HepG2 (cell line): Measurements from ENCODE around the gene IQCE. TPM values are rescaled to one million over a fixed set of nuclear protein-coding genes. Genes with fewer than 3 reads are reported as not detected.
A peak's percentile ranks its signal among the peaks of the same experiment; 100 is the strongest.

Source experiments
- AGO2 ChIP-seq: fragments of 200-400 bp; formaldehyde crosslinking; optimal IDR thresholded peaks from 2 replicates; pipeline ENCODE3; 2017; ENCODE audit warnings: mild to moderate bottlenecking, low read depth, low read length, moderate library complexity
- CEBPG ChIP-seq: IDR thresholded peaks from 2 replicates; pipeline ENCODE4 v1.6.1; 2016
- CENPX ChIP-seq: sonication (generic); formaldehyde crosslinking; IDR thresholded peaks from 2 replicates; pipeline ENCODE4 v1.9.0; 2021; ENCODE audit warnings: mild to moderate bottlenecking, missing genetic modification reagents, moderate library complexity
- ELF1 ChIP-seq: sonication (generic); formaldehyde crosslinking; IDR thresholded peaks from 2 replicates; pipeline ENCODE4 v1.4.0; 2020; ENCODE audit warnings: missing genetic modification reagents
- FOXA1 ChIP-seq, 2 experiments: fragments of 450-650 bp in 1 of 2; sonication (generic) in 1 of 2; formaldehyde crosslinking in 1 of 2; IDR thresholded peaks; 2 replicates each; pipeline versions ENCODE4 v1.4.0 to v1.6.1; 2016 to 2020; ENCODE audit warnings: missing genetic modification reagents in 1 of 2
- HMG20B ChIP-seq: conservative IDR thresholded peaks from 2 replicates; pipeline ENCODE4 v1.6.1; 2016; ENCODE audit warnings: missing genetic modification reagents, missing compliant biosample characterization
- IKZF4 ChIP-seq: sonication (generic); formaldehyde crosslinking; IDR thresholded peaks from 2 replicates; pipeline ENCODE4 v1.5.1; 2020; ENCODE audit warnings: borderline replicate concordance, mild to moderate bottlenecking, low read depth, missing genetic modification reagents; ENCODE audit errors: not compliant biosample characterization
- ISL2 ChIP-seq: sonication (generic); formaldehyde crosslinking; IDR thresholded peaks from 2 replicates; pipeline ENCODE4 v1.5.0; 2020; ENCODE audit warnings: missing genetic modification reagents
- KDM1A ChIP-seq: IDR thresholded peaks from 2 replicates; pipeline ENCODE4 v1.6.1; 2016; ENCODE audit warnings: missing compliant biosample characterization
- NFYC ChIP-seq: IDR thresholded peaks from 2 replicates; pipeline ENCODE4 v1.6.1; 2016; ENCODE audit warnings: missing genetic modification reagents, missing compliant biosample characterization
- PAWR ChIP-seq: sonication (generic); formaldehyde crosslinking; IDR thresholded peaks from 2 replicates; pipeline ENCODE4 v1.4.0; 2020; ENCODE audit warnings: missing genetic modification reagents, mild to moderate bottlenecking, borderline replicate concordance
- PHB2 ChIP-seq: fragments of 450-650 bp; IDR thresholded peaks from 2 replicates; pipeline ENCODE4 v1.6.1; 2018; ENCODE audit not compliant: partially characterized antibody
- REL ChIP-seq: sonication (generic); formaldehyde crosslinking; conservative IDR thresholded peaks from 2 replicates; pipeline ENCODE4 v1.8.0; 2022; ENCODE audit warnings: mild to moderate bottlenecking, missing genetic modification reagents, moderate library complexity
- SMAD3 ChIP-seq: sonication (generic); formaldehyde crosslinking; IDR thresholded peaks from 2 replicates; pipeline ENCODE4 v1.4.0; 2020; ENCODE audit warnings: missing genetic modification reagents
- ZBTB7B ChIP-seq: sonication (generic); formaldehyde crosslinking; IDR thresholded peaks from 2 replicates; pipeline ENCODE4 v1.4.0; 2020; ENCODE audit warnings: missing genetic modification reagents
- ZNF337 ChIP-seq: sonication (generic); formaldehyde crosslinking; IDR thresholded peaks from 2 replicates; pipeline ENCODE4 v1.5.1; 2020; ENCODE audit warnings: missing genetic modification reagents, low read depth, mild to moderate bottlenecking, borderline replicate concordance
- ZNF33B ChIP-seq: sonication (generic); formaldehyde crosslinking; IDR thresholded peaks from 2 replicates; pipeline ENCODE4 v1.5.1; 2020; ENCODE audit warnings: mild to moderate bottlenecking, missing genetic modification reagents
- ZNF790 ChIP-seq: sonication (generic); formaldehyde crosslinking; IDR thresholded peaks from 2 replicates; pipeline ENCODE4 v1.8.0; 2022; ENCODE audit warnings: missing genetic modification reagents, mild to moderate bottlenecking, borderline replicate concordance
- polyA plus RNA-seq, 8 experiments: library from polyadenylated mRNA; depleted of rRNA in 3 of 8; stranded (reverse) in 7 of 8; unstranded in 1 of 8; fragments of >200 nt; fragmentation: Illumina TruSeq in 4 of 8; extraction: Trizol in 4 of 8; gene quantifications; 2 replicates each; pipeline versions ENCODE4 v1.2.1 to v1.2.3, GENCODE V29; 2011 to 2016; ENCODE audit warnings: low read depth in 4 of 8, missing spikeins in 1 of 8, mixed read lengths in 1 of 8; ENCODE audit not compliant: insufficient read depth in 1 of 8
- total RNA-seq, 5 experiments: library from RNA; depleted of rRNA; stranded (reverse); fragments of >200 nt; fragmentation: Illumina TruSeq; extraction: Trizol; gene quantifications; 2 replicates each; pipeline ENCODE4 v1.2.3, GENCODE V29; 2016; ENCODE audit warnings: low read depth in 1 of 5
- TF ChIP-seq, protein P1 (sequence below): sonication (generic); formaldehyde crosslinking; IDR thresholded peaks from 2 replicates; pipeline ENCODE4 v1.4.0; 2020; ENCODE audit warnings: mild to moderate bottlenecking, missing genetic modification reagents
- TF ChIP-seq, protein P2 (sequence below): sonication (generic); formaldehyde crosslinking; IDR thresholded peaks from 2 replicates; pipeline ENCODE4 v1.4.0; 2020; ENCODE audit warnings: mild to moderate bottlenecking, missing genetic modification reagents, borderline replicate concordance
- TF ChIP-seq, protein P3 (sequence below): sonication (generic); formaldehyde crosslinking; IDR thresholded peaks from 2 replicates; pipeline ENCODE4 v1.5.0; 2020; ENCODE audit warnings: mild to moderate bottlenecking, missing genetic modification reagents

IQCE gene
- total and polyA plus RNA-seq, 2 of the 13 experiments (the other 11 are each of a cell fraction or from before 2014, with no cell fraction given) = 1.5 to 2.5 TPM

DNA sequence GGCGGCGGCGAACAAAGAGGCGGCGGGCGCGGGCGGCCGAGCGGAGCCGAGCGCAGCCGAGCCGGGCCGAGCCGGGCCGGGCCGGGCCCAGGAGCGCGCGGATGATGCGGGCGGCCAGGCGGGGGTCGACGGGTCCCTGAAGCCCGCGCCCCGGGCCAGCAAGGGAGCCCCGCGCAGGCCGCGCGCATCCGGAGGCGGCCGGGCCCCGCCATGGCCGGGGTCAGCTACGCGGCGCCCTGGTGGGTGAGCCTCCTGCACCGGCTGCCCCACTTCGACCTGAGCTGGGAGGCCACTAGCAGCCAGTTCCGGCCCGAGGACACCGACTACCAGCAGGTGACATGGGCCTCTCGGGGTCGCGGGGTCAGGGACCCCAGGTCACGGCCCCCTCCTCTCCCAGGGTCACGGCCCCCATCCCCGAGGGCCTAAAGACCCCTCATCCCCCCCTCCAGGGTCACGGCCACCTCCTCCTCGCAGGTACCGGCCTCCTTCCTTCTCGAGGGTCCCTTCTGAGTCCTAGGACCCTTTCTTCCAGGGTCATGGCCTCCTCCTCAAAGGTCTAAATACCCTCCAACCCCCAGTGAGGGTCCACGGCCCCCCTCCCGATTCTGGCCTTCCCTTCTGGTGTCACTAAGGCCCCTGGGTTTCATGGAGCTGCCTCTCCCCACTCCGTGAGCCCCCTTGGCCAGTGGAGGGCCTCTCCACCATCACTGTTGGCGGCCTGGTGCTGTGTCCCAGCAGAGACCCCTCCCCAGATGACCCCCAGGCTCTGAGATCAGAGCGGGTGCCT is 73.4 kb downstream of the IQCE start, which contains the start of gene TTYH3 (continued):
- TF ChIP-seq CENPX = no peak
- no peak for TF ChIP-seq ZNF337 (CRISPR knock-in tag)
- peak; percentile 9; the same call in 1 of the 2 replicates for TF ChIP-seq ZBTB7B (CRISPR knock-in tag)
- no peak for TF ChIP-seq PAWR (CRISPR knock-in tag)
- TF ChIP-seq FOXA1 (IDR thresholded peaks at IDR 0.05) = no peak
- TF ChIP-seq FOXA1 (CRISPR knock-in tag; IDR thresholded peaks at IDR 0.05) = no peak
- TF ChIP-seq ELF1 (CRISPR knock-in tag) = no peak
- no peak for TF ChIP-seq AGO2
- TF ChIP-seq KDM1A (CRISPR knock-in tag) = no peak
- TF ChIP-seq, protein P1, sequence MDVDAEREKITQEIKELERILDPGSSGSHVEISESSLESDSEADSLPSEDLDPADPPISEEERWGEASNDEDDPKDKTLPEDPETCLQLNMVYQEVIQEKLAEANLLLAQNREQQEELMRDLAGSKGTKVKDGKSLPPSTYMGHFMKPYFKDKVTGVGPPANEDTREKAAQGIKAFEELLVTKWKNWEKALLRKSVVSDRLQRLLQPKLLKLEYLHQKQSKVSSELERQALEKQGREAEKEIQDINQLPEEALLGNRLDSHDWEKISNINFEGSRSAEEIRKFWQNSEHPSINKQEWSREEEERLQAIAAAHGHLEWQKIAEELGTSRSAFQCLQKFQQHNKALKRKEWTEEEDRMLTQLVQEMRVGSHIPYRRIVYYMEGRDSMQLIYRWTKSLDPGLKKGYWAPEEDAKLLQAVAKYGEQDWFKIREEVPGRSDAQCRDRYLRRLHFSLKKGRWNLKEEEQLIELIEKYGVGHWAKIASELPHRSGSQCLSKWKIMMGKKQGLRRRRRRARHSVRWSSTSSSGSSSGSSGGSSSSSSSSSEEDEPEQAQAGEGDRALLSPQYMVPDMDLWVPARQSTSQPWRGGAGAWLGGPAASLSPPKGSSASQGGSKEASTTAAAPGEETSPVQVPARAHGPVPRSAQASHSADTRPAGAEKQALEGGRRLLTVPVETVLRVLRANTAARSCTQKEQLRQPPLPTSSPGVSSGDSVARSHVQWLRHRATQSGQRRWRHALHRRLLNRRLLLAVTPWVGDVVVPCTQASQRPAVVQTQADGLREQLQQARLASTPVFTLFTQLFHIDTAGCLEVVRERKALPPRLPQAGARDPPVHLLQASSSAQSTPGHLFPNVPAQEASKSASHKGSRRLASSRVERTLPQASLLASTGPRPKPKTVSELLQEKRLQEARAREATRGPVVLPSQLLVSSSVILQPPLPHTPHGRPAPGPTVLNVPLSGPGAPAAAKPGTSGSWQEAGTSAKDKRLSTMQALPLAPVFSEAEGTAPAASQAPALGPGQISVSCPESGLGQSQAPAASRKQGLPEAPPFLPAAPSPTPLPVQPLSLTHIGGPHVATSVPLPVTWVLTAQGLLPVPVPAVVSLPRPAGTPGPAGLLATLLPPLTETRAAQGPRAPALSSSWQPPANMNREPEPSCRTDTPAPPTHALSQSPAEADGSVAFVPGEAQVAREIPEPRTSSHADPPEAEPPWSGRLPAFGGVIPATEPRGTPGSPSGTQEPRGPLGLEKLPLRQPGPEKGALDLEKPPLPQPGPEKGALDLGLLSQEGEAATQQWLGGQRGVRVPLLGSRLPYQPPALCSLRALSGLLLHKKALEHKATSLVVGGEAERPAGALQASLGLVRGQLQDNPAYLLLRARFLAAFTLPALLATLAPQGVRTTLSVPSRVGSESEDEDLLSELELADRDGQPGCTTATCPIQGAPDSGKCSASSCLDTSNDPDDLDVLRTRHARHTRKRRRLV (CRISPR knock-in tag) = no peak
- no peak for TF ChIP-seq PHB2
- peak; percentile 29 for TF ChIP-seq IKZF4 (CRISPR knock-in tag)
- TF ChIP-seq CEBPG (CRISPR knock-in tag) = no peak
- TF ChIP-seq ISL2 (CRISPR knock-in tag) = no peak
- no peak for TF ChIP-seq HMG20B (CRISPR knock-in tag)
- TF ChIP-seq ZNF790 (CRISPR knock-in tag) = no peak
- TF ChIP-seq, protein P2, sequence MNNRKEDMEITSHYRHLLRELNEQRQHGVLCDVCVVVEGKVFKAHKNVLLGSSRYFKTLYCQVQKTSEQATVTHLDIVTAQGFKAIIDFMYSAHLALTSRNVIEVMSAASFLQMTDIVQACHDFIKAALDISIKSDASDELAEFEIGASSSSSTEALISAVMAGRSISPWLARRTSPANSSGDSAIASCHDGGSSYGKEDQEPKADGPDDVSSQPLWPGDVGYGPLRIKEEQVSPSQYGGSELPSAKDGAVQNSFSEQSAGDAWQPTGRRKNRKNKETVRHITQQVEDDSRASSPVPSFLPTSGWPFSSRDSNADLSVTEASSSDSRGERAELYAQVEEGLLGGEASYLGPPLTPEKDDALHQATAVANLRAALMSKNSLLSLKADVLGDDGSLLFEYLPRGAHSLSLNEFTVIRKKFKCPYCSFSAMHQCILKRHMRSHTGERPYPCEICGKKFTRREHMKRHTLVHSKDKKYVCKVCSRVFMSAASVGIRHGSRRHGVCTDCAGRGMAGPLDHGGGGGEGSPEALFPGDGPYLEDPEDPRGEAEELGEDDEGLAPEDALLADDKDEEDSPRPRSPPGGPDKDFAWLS (CRISPR knock-in tag) = no peak
- TF ChIP-seq NFYC (CRISPR knock-in tag) = peak; percentile 3; the same call in 1 of the 2 replicates
- no peak for TF ChIP-seq SMAD3 (CRISPR knock-in tag)
- TF ChIP-seq REL (CRISPR knock-in tag) = no peak
- TF ChIP-seq ZNF33B (CRISPR knock-in tag) = no peak
- TF ChIP-seq, protein P3, sequence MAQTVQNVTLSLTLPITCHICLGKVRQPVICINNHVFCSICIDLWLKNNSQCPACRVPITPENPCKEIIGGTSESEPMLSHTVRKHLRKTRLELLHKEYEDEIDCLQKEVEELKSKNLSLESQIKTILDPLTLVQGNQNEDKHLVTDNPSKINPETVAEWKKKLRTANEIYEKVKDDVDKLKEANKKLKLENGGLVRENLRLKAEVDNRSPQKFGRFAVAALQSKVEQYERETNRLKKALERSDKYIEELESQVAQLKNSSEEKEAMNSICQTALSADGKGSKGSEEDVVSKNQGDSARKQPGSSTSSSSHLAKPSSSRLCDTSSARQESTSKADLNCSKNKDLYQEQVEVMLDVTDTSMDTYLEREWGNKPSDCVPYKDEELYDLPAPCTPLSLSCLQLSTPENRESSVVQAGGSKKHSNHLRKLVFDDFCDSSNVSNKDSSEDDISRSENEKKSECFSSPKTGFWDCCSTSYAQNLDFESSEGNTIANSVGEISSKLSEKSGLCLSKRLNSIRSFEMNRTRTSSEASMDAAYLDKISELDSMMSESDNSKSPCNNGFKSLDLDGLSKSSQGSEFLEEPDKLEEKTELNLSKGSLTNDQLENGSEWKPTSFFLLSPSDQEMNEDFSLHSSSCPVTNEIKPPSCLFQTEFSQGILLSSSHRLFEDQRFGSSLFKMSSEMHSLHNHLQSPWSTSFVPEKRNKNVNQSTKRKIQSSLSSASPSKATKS (CRISPR knock-in tag) = no peak
